Measurements from ENCODE around the gene COBL. TPM values are rescaled to one million over a fixed set of nuclear protein-coding genes. Genes with fewer than 3 reads are reported as not detected.

The COBL gene
- total and polyA plus RNA-seq, 2 donors (not counting 3 experiments of a cell fraction or from before 2014, with no cell fraction given) = 0.11 TPM; not detected in 1

DNA sequence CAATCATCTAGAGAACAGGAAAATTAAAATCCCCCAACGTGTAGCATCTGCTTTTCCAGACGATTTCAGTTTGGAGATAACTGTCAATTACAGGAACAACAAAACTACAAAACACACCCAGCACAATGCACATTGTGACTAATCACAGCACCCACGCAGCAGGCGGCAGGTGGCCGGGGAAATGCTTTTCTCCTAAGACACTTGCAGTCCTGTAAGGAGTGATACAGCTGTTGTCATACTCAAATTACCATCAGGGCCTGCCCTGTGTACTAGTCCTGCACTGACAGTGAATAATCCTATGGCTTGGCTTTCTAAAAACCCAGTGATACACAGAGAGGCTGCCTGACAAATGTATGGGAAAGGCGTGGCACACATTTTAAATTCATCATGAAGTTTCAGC is 37.8 kb downstream of the COBL start:
- POLR2A ChIA-PET = no interaction called here
- FAIRE-seq = no peak

DNA sequence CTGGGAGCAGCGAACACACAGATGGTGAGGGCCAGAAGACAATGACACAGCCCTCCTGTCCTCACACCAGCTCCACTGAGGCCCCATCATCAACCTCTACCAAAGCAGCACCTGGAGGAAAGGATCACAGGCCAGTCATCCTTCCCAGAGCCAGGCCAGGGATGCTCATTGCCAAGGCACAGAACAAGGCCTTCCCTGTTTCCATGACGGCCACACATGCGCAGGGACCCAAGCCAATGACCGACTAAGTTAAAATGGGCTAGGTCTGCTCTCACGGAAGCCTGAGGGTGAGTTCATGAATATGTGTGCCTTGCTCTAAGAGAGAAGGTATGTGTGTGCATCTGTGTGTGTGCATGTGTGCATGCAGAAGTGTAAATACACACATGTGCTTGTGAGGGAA is 39.6 kb downstream of the COBL start:
- Histone ChIP-seq H3K79me2 (ENCODE audit: control insufficient read depth, insufficient read depth, low read length) (no peaks in the 10 kb centered on the region), H3K27me3 (ENCODE audit: control insufficient read depth in 2 of 2, insufficient read depth in 2 of 2, low read length in 2 of 2) (no peaks in the 10 kb centered on the region), H3K4me2 (ENCODE audit: insufficient read depth, low read length) (no peak overlapping the region), H3K9me1 (replicated peaks; ENCODE audit: control insufficient read depth, extremely low read depth, insufficient read depth, low read length) (no peaks in the 10 kb centered on the region), H3K9ac (replicated peaks; ENCODE audit: extremely low read depth, insufficient read depth, low read length) (no peak overlapping the region), H3K4me1 (ENCODE audit: control insufficient read depth, extremely low read depth, insufficient read depth, low read length) (no peaks in the 10 kb centered on the region), H3K27ac (ENCODE audit: insufficient read depth, low read depth, low read length) (no peak overlapping the region), H3K36me3 (ENCODE audit: control insufficient read depth in 2 of 2, extremely low read depth in 1 of 2, insufficient read depth in 2 of 2, low read length in 2 of 2) (no peaks in the 10 kb centered on the region), H3K9me3 (replicated peaks; ENCODE audit: control insufficient read depth, insufficient read depth, low read length) (no peaks in the 10 kb centered on the region), H3K4me3 (replicated peaks in 1 of 3; ENCODE audit: insufficient read depth in 1 of 3, low read depth in 1 of 3, low read length in 3 of 3) (no peak overlapping the region), H4K20me1 (replicated peaks; ENCODE audit: control insufficient read depth, extremely low read depth, insufficient read depth, low read length) (no peaks in the 10 kb centered on the region), H2AFZ (ENCODE audit: low read depth, low read length) (no peak overlapping the region)
- ChIA-PET CTCF (no interaction called here), POLR2A (no interaction called here)
- no TSS peak for BruUV-seq (replicated peaks)
- intact Hi-C loops (cut with micrococcal nuclease) (no loop called here), dilution Hi-C loops (cut with MboI; ENCODE audit: extremely low pct_ligation_motif_present, low sequenced_read_pairs) (no loop called here)
- FAIRE-seq (no peak), DNase-seq (ENCODE audit: low read depth, low spot score) (no peak)
- TF ChIP-seq MYC (IDR thresholded peaks at IDR 0.05; ENCODE audit: low read depth, low read length) (no peak), FOS (IDR thresholded peaks at IDR 0.05; ENCODE audit: borderline replicate concordance, insufficient read depth, low read length) (no peak), POLR2AphosphoS5 (IDR thresholded peaks at IDR 0.05; ENCODE audit: insufficient read depth, low read depth, low read length) (no peak)

More for the DNA sequence above, 37.8 kb downstream of the COBL start:
- dilution Hi-C loops (cut with MboI; ENCODE audit: extremely low pct_ligation_motif_present, low sequenced_read_pairs) = no loop called here
- H3K9ac ChIP-seq (replicated peaks; ENCODE audit: extremely low read depth, insufficient read depth, low read length) = no peak overlapping the region
- H3K36me3 ChIP-seq (ENCODE audit: control insufficient read depth in 2 of 2, extremely low read depth in 1 of 2, insufficient read depth in 2 of 2, low read length in 2 of 2) = no peaks in the 10 kb centered on the region
- no peak overlapping the region for H2AFZ ChIP-seq (ENCODE audit: low read depth, low read length)
- intact Hi-C loops (cut with micrococcal nuclease) = no loop called here
- TF ChIP-seq MYC (IDR thresholded peaks at IDR 0.05; ENCODE audit: low read depth, low read length) (no peak), EZH2 (IDR thresholded peaks at IDR 0.05; ENCODE audit: borderline replicate concordance, low read depth, low read length, severe bottlenecking) (no peak), POLR2AphosphoS5 (IDR thresholded peaks at IDR 0.05; ENCODE audit: insufficient read depth, low read depth, low read length) (no peak), JUN (IDR thresholded peaks at IDR 0.05; ENCODE audit: borderline replicate concordance, insufficient read depth, insufficient read length, low read depth) (no peak)
- TF ChIP-seq, protein P1, sequence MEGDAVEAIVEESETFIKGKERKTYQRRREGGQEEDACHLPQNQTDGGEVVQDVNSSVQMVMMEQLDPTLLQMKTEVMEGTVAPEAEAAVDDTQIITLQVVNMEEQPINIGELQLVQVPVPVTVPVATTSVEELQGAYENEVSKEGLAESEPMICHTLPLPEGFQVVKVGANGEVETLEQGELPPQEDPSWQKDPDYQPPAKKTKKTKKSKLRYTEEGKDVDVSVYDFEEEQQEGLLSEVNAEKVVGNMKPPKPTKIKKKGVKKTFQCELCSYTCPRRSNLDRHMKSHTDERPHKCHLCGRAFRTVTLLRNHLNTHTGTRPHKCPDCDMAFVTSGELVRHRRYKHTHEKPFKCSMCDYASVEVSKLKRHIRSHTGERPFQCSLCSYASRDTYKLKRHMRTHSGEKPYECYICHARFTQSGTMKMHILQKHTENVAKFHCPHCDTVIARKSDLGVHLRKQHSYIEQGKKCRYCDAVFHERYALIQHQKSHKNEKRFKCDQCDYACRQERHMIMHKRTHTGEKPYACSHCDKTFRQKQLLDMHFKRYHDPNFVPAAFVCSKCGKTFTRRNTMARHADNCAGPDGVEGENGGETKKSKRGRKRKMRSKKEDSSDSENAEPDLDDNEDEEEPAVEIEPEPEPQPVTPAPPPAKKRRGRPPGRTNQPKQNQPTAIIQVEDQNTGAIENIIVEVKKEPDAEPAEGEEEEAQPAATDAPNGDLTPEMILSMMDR (IDR thresholded peaks at IDR 0.05; ENCODE audit: extremely low read depth in 1 of 2, insufficient read depth in 1 of 2, low read depth in 1 of 2, low read length in 2 of 2) = no peak
- H3K9me1 ChIP-seq (replicated peaks; ENCODE audit: control insufficient read depth, extremely low read depth, insufficient read depth, low read length) = no peaks in the 10 kb centered on the region
- no peak for DNase-seq (ENCODE audit: low read depth, low spot score)
- no peaks in the 10 kb centered on the region for H3K27me3 ChIP-seq (ENCODE audit: control insufficient read depth in 2 of 2, insufficient read depth in 2 of 2, low read length in 2 of 2)
- CTCF ChIA-PET = no interaction called here
- H3K79me2 ChIP-seq (ENCODE audit: control insufficient read depth, insufficient read depth, low read length) = no peaks in the 10 kb centered on the region
- BruUV-seq (replicated peaks) = no TSS peak
- no peaks in the 10 kb centered on the region for H3K4me1 ChIP-seq (ENCODE audit: control insufficient read depth, extremely low read depth, insufficient read depth, low read length)
- no peaks in the 10 kb centered on the region for H4K20me1 ChIP-seq (replicated peaks; ENCODE audit: control insufficient read depth, extremely low read depth, insufficient read depth, low read length)
- no peaks in the 10 kb centered on the region for H3K9me3 ChIP-seq (replicated peaks; ENCODE audit: control insufficient read depth, insufficient read depth, low read length)
- no peak overlapping the region for H3K4me2 ChIP-seq (ENCODE audit: insufficient read depth, low read length)
- no peak overlapping the region for H3K27ac ChIP-seq (ENCODE audit: insufficient read depth, low read depth, low read length)
- no peak overlapping the region for H3K4me3 ChIP-seq (replicated peaks in 1 of 3; ENCODE audit: insufficient read depth in 1 of 3, low read depth in 1 of 3, low read length in 3 of 3)
